K562 (cell line): ENCODE measurements around the gene FAM83G. TPM values are rescaled to one million over a fixed set of nuclear protein-coding genes. Genes with fewer than 3 reads are reported as not detected.

ENCODE experiments used
- ATAC-seq: fragments of 200-7000 bp; cut with Tn5 transposase; 3 replicates; pipeline ENCODE4 v1.9.1; 2020; ENCODE audit warnings: moderate library complexity
- BruUV-seq: library from RNA; stranded (reverse); fragments of 400-500 nt; replicated peaks from 2 replicates; lab custom pipeline; 2021; lab: Mats Ljungman, UMichigan
- CTCF ChIA-PET: fragments of 300-600 bp; formaldehyde crosslinking; extraction: SDS; loops from one replicate; lab custom pipeline; 2021; ENCODE audit warnings: low intra/inter-chr PET ratio; lab: Yijun Ruan, JAX
- POLR2A ChIA-PET: fragments of 300-600, 350-650 bp; sonication (Branson Sonifier 250); formaldehyde crosslinking; extraction: SDS; loops from one replicate; lab custom pipeline; 2021; ENCODE audit warnings: antibody characterized with exemption, inconsistent platforms; lab: Yijun Ruan, JAX
- DNase-seq, 4 experiments: peaks; one replicate each; pipeline versions ENCODE4 v3.0.0 to v3.0.0-alpha.2; 2011 to 2018; ENCODE audit warnings: low spot score in 3 of 4, mixed read lengths in 3 of 4; ENCODE audit errors: extremely low read depth in 1 of 4
- FAIRE-seq: peaks from 2 replicates; lab custom pipeline; 2011; peaks lifted over from hg19 to GRCh38; lab: Jason Lieb, UNC
- H2AFZ ChIP-seq: 2 replicates; pipeline ENCODE4 v1.6.0; 2011; ENCODE audit warnings: low read depth, low read length, control low read depth, inconsistent platforms
- H3K27ac ChIP-seq: fragments of 200-600 bp; 3 replicates; pipeline ENCODE4 v1.8.0; 2011; ENCODE audit warnings: low read depth, mild to moderate bottlenecking, control low read depth, inconsistent platforms, low read length, moderate library complexity, mixed read lengths; ENCODE audit errors: extremely low read depth
- H3K27me3 ChIP-seq, 2 experiments: fragments of 300-600 bp in 1 of 2; 2 replicates in 1 of 2; 3 replicates in 1 of 2; pipeline versions ENCODE4 v1.6.0 to v1.8.0; 2011; ENCODE audit warnings: inconsistent platforms in 2 of 2, low read length in 2 of 2, mild to moderate bottlenecking in 1 of 2, mixed read lengths in 1 of 2, moderate library complexity in 1 of 2; ENCODE audit not compliant: control insufficient read depth in 2 of 2, insufficient read depth in 2 of 2
- H3K36me3 ChIP-seq: fragments of 300-600 bp; 3 replicates; pipeline ENCODE4 v1.8.0; 2011; ENCODE audit warnings: mild to moderate bottlenecking, low read length, inconsistent platforms; ENCODE audit not compliant: control insufficient read depth, insufficient read depth
- H3K4me1 ChIP-seq, 2 experiments: fragments of 200-600 bp in 1 of 2; replicated peaks in 1 of 2; 2 replicates in 1 of 2; 3 replicates in 1 of 2; pipeline versions ENCODE4 v1.5.1 to v1.8.0; 2011; ENCODE audit warnings: inconsistent platforms in 2 of 2, low read length in 2 of 2, mild to moderate bottlenecking in 1 of 2, mixed read lengths in 1 of 2, moderate library complexity in 1 of 2; ENCODE audit not compliant: control insufficient read depth in 2 of 2, insufficient read depth in 2 of 2
- H3K4me2 ChIP-seq: 2 replicates; pipeline ENCODE4 v1.6.1; 2011; ENCODE audit warnings: low read length, control low read depth, inconsistent platforms, mixed read lengths; ENCODE audit not compliant: insufficient read depth
- H3K4me3 ChIP-seq: fragments of 200-600 bp; sonication (generic), shearing (Covaris generic); 2 replicates; pipeline ENCODE4 v1.5.1; 2016; ENCODE audit warnings: control low read depth, inconsistent platforms
- H3K79me2 ChIP-seq: fragments of 200-600 bp; 3 replicates; pipeline ENCODE4 v1.8.0; 2011; ENCODE audit warnings: low read length, inconsistent platforms; ENCODE audit not compliant: control insufficient read depth, insufficient read depth
- H3K9ac ChIP-seq, 2 experiments: 2 replicates each; pipeline versions ENCODE4 v1.6.0 to v1.6.1; 2011; ENCODE audit warnings: low read depth in 2 of 2, low read length in 2 of 2, control low read depth in 1 of 2, inconsistent platforms in 1 of 2, mild to moderate bottlenecking in 1 of 2, mixed read lengths in 1 of 2; ENCODE audit not compliant: insufficient read depth in 1 of 2
- H3K9me1 ChIP-seq: one replicate; pipeline ENCODE4 v1.6.0; 2011; ENCODE audit warnings: inconsistent platforms, mild to moderate bottlenecking, low read length, moderate library complexity; ENCODE audit not compliant: control insufficient read depth, insufficient read depth
- H3K9me3 ChIP-seq: replicated peaks from 2 replicates; pipeline ENCODE4 v1.5.1; 2011; ENCODE audit warnings: low read depth, low read length, inconsistent platforms; ENCODE audit not compliant: control insufficient read depth, insufficient read depth
- H4K20me1 ChIP-seq: replicated peaks from 2 replicates; pipeline ENCODE4 v1.6.1; 2011; ENCODE audit warnings: low read length, inconsistent platforms, mixed read lengths; ENCODE audit not compliant: control insufficient read depth, insufficient read depth
- COPS2 ChIP-seq: fragments of 450-650 bp; conservative IDR thresholded peaks from 2 replicates; pipeline ENCODE4 v1.6.1; 2016; ENCODE audit warnings: mild to moderate bottlenecking, moderate library complexity
- FOSL1 ChIP-seq: fragments of 200-800 bp; sonication (Bioruptor generic); conservative IDR thresholded peaks from 2 replicates; pipeline ENCODE4 v1.6.1; 2016; ENCODE audit warnings: missing genetic modification characterization, missing compliant biosample characterization
- GTF2A2 ChIP-seq: IDR thresholded peaks from 2 replicates; pipeline ENCODE4 v1.6.1; 2016; ENCODE audit warnings: mild to moderate bottlenecking, missing genetic modification characterization, missing compliant biosample characterization
- NR3C1 ChIP-seq: sonication (generic); formaldehyde crosslinking; IDR thresholded peaks from 2 replicates; pipeline ENCODE4 v1.8.1; 2022; ENCODE audit warnings: missing genetic modification reagents
- WGBS: fragments of 100-300 bp; shearing (Covaris generic); methylation state at CpG from one replicate; pipeline ENCODE4 v1.1.6; 2016; ENCODE audit warnings: low coverage, mixed read lengths; ENCODE audit not compliant: insufficient coverage; ENCODE audit errors: missing lambda C conversion rate; 5-methylcytosine and 5-hydroxymethylcytosine counted together
- in situ Hi-C: fragments of 300-500 bp; cut with MboI; formaldehyde crosslinking; loops from 4 replicates; pipeline ENCODE4 v1.15.0; 2018; ENCODE audit warnings: inconsistent platforms, mixed read lengths
- intact Hi-C: fragments of 100-400 bp; cut with micrococcal nuclease; formaldehyde crosslinking; loops from 2 replicates; pipeline ENCODE4 v1.14.2; 2022
- polyA plus RNA-seq, 8 experiments: library from polyadenylated mRNA; depleted of rRNA in 4 of 8; stranded (reverse) in 5 of 8; unstranded in 3 of 8; fragments of >200 nt; fragmentation: Nextera tagmentation in 2 of 8; fragmentation: Illumina TruSeq in 1 of 8; extraction: Ambion mirVana in 2 of 8; extraction: Trizol in 1 of 8; gene quantifications; 2 replicates each; pipeline versions ENCODE4 v1.2.1 to v1.2.3, GENCODE V29; 2011 to 2014; ENCODE audit warnings: inconsistent platforms in 1 of 8, missing spikeins in 1 of 8
- total RNA-seq, 7 experiments: library from RNA; depleted of rRNA in 6 of 7; stranded (reverse); fragments of >200 nt in 6 of 7; fragmentation: Illumina TruSeq in 2 of 7; extraction: Trizol in 2 of 7; gene quantifications; 2 replicates each; pipeline versions ENCODE4 v1.2.1 to v1.2.3, GENCODE V29; 2011 to 2021; ENCODE audit warnings: low replicate concordance in 1 of 7
- TF ChIP-seq, protein P1 (sequence below): sonication (generic); IDR thresholded peaks from 2 replicates; pipeline ENCODE4 v1.6.1; 2016

Gene FAM83G
- total and polyA plus RNA-seq, 9 of the 15 experiments (the other 6 are each of a cell fraction or from before 2014, with no cell fraction given), result 0.04 to 10.3 (median 4.5) TPM; not detected in 1

DNA sequence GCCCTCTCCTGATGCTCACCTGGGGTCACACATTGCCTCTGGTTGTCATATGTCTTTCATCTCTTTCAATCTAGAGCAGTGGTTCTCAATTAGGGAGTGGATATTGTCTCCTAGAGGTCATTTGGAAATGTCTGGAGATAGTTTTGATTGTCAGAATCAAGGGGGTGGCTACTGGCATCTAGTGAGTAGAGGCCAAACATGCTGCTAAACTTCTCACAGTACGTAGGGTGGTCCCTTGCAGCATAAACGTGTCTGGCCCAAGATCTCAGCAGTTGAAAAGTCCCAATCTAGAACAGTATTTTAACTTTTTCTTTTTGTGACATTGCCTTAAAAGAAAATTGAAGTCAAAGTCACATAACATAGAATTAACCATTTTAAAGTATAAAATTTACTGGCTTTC lies 83.1 kb downstream of the FAM83G start:
- ATAC-seq (no peak), DNase-seq (no peak), FAIRE-seq (peak; percentile 23)
- CTCF ChIA-PET, result no interaction called here
- Histone ChIP-seq H3K27me3 (no peaks in the 10 kb centered on the region), H4K20me1 (no peaks in the 10 kb centered on the region), H3K4me2 (no peak overlapping the region), H3K4me3 (no peak overlapping the region), H3K4me1 (peaks cover 15 to 31% of the 10 kb centered on the region in 2 experiments; a peak in 4 of 5 replicates), H3K9me3 (no peaks in the 10 kb centered on the region), H3K36me3 (peaks cover 17% of the 10 kb centered on the region), H3K27ac (0 out of 3 replicates have a peak overlapping the region, but pooled peaks have one; percentile 12), H3K79me2 (peaks cover 9% of the 10 kb centered on the region; the same call in 2 of the 3 replicates), H3K9ac (no peak overlapping the region), H2AFZ (no peak overlapping the region), H3K9me1 (no peaks in the 10 kb centered on the region)
- WGBS, result 56% methylated on average over 2 of the region's 2 CpGs
- POLR2A ChIA-PET, result no interaction called here
- in situ Hi-C loops (no loop called here), intact Hi-C loops (no loop called here)
- TF ChIP-seq FOSL1 (0 out of 2 replicates have a peak, but pooled peaks have one; percentile 3), GTF2A2 (tag) (no peak)
- no TSS peak for BruUV-seq

DNA sequence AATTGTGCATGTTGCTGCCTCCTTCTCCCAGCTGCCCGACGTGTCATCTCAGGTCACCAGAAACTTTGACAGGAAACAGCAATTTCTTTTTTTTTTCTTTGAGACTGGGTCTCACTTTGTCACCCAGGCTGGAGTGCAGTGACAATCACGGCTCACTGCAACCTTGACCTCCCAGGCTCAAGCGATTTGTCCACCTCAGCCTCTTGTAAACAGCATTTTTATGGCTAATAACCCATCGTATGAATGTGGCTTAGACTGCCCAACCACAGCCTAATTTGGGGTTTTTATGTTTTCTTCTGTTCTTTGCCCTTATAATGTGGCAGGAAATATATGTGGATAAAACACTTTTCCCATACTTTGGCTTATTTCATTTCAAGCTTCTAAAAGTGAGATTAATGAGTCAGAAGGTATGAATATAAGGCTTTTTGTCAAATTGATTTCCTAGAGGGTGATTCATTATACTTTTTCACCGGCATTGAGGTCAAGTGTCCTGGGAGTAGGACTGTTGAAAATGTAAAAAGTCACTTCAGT lies 83.6 kb downstream of the FAM83G start:
- Histone ChIP-seq H3K36me3 (peaks cover 20% of the 10 kb centered on the region), H3K27me3 (no peaks in the 10 kb centered on the region), H3K27ac (no peak overlapping the region), H2AFZ (no peak overlapping the region), H3K4me3 (no peak overlapping the region), H3K9ac (no peak overlapping the region), H3K9me3 (no peaks in the 10 kb centered on the region), H3K9me1 (no peaks in the 10 kb centered on the region), H3K79me2 (peaks cover 9% of the 10 kb centered on the region; the same call in 2 of the 3 replicates), H3K4me2 (no peak overlapping the region), H4K20me1 (no peaks in the 10 kb centered on the region), H3K4me1 (peaks cover 16 to 31% of the 10 kb centered on the region in 2 experiments; a peak in 4 of 5 replicates)
- no peak for ATAC-seq
- in situ Hi-C loops, result no loop called here
- no TSS peak for BruUV-seq
- CTCF ChIA-PET, result no interaction called here
- 17% methylated on average over 4 of the region's 6 CpGs for WGBS
- POLR2A ChIA-PET, result interaction anchor here (0.7 kb wide), 1 partner anchor 12 kb away, joined by 4 read pairs; no protein-coding TSS in a partner anchor
- intact Hi-C loops, result no loop called here
- no peak for DNase-seq
- FAIRE-seq, result no peak
- TF ChIP-seq COPS2 (no peak), NR3C1 (no peak)
- TF ChIP-seq, protein P1, sequence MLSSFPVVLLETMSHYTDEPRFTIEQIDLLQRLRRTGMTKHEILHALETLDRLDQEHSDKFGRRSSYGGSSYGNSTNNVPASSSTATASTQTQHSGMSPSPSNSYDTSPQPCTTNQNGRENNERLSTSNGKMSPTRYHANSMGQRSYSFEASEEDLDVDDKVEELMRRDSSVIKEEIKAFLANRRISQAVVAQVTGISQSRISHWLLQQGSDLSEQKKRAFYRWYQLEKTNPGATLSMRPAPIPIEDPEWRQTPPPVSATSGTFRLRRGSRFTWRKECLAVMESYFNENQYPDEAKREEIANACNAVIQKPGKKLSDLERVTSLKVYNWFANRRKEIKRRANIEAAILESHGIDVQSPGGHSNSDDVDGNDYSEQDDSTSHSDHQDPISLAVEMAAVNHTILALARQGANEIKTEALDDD, result no peak
